ENCODE results near the gene HAUS1. TPM values are rescaled to one million over a fixed set of nuclear protein-coding genes. Genes with fewer than 3 reads are reported as not detected.

The HAUS1 gene
- 26.7 and 32.6 TPM in 2 replicates for total RNA-seq (2014; rRNA removed; shearing (Covaris generic))
- polyA plus RNA-seq (2015; cell fraction: cytosol; rRNA removed), result 28.5 and 31.9 TPM in 2 replicates
- polyA plus RNA-seq (2015; cell fraction: nucleus; rRNA removed), result 5.6 and 16.7 TPM in 2 replicates

DNA sequence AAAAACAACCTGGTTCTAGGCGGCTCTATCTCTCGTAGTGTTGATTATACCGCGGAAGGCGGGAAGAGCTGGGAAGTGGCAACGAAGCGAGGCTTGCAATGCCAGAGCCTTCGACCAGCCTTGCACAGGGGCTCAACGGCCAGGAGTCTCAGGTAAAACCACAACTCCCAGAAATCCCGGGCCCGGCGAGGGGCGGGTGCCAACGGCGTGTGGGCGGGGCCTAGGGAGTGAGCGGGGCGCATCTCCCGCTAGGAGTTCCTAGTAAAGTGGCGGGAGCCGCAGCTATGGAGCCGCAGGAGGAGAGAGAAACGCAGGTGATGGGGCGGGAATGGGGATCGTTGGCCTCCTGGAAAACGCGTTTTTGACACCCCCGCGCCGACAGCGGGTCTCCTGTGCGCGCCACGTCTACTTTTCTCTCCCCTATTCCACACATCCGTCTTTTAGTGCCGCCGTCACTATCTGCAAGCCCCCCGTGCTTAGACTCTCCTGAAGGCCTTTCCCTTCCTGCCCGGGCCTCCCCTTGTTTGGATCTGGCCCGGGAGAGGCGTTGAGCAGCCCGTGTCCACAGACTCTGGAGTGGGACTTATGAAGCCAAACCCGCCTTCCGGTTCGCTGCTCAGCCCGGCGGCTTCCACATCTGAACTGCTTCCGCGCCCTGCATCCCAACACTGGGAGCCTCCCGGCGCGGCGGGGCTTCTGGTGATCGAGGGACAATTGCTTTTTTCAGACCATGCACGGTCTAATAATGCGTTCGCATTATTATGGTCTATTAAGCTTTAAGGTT lies at the start of gene HAUS1:
HAUS1 (plus strand) TSS at position 258 of the 784 bp plus-strand sequence; CDS start at position 285, 27 bp downstream.
- in situ Hi-C loops (cut with HindIII; ENCODE audit: low pct_unique_long_range_greater_than_20kb, low sequenced_read_pairs), result no loop called here
- DNase-seq (ENCODE audit: low read depth, low spot score), result peak; percentile 88

DNA sequence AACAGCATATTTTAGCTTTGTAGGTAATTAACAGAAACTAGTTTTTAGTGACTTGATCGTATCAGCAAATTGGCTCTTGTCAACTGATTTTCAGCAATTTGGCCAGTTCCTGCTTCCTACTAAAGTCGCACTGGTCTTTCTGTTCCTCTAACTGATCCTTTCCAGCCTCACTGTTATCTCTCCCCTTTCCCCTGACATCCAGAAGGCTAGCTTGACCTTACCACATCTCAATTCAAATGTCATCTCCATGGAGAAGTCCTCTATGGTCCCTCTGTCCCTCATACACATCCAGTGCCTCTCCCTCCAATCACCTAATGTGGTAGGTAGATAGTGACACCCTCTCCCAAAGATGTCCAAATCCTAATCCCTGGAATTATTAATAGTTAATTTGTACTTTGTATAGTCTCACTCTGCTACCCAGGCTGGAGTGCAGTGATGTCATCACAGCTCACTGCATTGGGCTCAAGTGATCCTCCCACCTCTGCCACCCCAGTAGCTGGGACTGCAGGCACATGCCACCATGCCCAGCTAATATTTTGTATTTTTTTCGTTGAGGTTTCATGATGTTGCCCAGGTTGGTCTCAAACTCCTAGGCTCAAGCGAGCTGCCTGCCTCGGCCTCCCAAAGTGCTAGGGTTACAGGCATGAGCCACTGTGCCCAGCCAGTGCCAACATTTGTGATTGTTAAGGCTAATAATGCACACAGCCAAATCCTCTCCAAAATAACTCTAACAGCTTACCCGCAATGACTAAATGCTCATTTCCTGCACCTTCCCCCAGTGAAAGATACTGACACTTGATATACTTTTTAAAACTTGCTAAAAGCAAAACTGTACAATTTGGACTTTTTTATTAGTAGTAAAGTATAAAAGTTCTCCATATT lies 49.0 kb upstream of the HAUS1 start:
- in situ Hi-C loops (cut with HindIII; ENCODE audit: low pct_unique_long_range_greater_than_20kb, low sequenced_read_pairs), result no loop called here
- no peak for DNase-seq (ENCODE audit: low read depth, low spot score)

- in situ Hi-C loops (cut with HindIII; ENCODE audit: low pct_unique_long_range_greater_than_20kb, low sequenced_read_pairs), result no loop called here
- no peak for DNase-seq (ENCODE audit: low read depth, low spot score)
Measured at GRCh38 chr18:46055838-46056230, 48.4 kb upstream of the HAUS1 start.

DNA sequence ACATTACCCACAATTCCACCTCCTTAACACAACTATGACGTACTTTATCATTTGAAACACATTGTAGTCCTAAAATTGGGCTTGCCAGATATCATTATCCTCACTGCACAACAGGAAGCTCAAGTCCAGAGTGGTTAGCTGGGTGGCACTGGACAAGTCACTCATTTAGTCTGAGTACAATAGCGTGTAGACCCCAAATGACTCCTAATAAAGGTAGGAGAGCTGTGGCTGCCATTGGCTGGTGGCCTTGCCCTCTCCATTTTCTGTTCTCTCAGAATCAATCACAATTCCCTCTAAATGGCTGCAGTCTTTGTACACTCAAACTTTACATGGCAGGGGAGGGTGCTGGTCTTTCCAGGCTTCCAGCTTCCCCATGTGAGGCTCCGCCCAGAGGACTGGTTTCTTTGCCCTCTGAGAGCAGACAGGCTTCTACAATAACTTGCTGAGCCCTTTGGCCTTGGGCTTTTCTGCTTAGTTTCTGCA lies 43.8 kb upstream of the HAUS1 start:
- in situ Hi-C loops (cut with HindIII; ENCODE audit: low pct_unique_long_range_greater_than_20kb, low sequenced_read_pairs), result no loop called here

DNA sequence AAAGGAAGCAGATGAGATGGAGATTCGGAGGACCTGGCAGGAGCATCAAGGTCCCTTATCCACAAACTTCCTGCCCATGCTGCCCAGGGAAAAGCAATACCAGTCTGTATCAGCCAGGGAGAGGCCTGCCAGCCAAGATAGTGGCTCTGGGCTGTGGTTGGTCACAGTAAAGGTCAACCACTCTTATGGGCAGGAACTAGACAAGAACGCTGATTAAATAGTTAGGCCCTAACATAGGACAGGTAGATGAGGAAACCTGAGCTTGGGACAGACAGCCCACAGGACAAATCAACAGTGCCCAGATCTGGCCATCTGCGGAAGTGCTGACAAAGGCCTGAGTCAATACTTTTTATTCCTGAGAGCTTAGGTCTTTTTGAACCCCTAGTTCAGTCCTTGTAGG lies 42.8 kb upstream of the HAUS1 start:
- in situ Hi-C loops (cut with HindIII; ENCODE audit: low pct_unique_long_range_greater_than_20kb, low sequenced_read_pairs), result no loop called here
- no peak for DNase-seq (ENCODE audit: low read depth, low spot score)

More for the DNA sequence above, 43.8 kb upstream of the HAUS1 start:
- no peak for DNase-seq (ENCODE audit: low read depth, low spot score)

- DNase-seq (ENCODE audit: low read depth, low spot score), result no peak
- in situ Hi-C loops (cut with HindIII; ENCODE audit: low pct_unique_long_range_greater_than_20kb, low sequenced_read_pairs), result no loop called here
Measured at GRCh38 chr18:46061796-46062195, 42.4 kb upstream of the HAUS1 start.

GRCh38 chr18:46062781-46063180 lies 41.4 kb upstream of the HAUS1 start:
- in situ Hi-C loops (cut with HindIII; ENCODE audit: low pct_unique_long_range_greater_than_20kb, low sequenced_read_pairs), result no loop called here
- DNase-seq (ENCODE audit: low read depth, low spot score), result no peak

DNA sequence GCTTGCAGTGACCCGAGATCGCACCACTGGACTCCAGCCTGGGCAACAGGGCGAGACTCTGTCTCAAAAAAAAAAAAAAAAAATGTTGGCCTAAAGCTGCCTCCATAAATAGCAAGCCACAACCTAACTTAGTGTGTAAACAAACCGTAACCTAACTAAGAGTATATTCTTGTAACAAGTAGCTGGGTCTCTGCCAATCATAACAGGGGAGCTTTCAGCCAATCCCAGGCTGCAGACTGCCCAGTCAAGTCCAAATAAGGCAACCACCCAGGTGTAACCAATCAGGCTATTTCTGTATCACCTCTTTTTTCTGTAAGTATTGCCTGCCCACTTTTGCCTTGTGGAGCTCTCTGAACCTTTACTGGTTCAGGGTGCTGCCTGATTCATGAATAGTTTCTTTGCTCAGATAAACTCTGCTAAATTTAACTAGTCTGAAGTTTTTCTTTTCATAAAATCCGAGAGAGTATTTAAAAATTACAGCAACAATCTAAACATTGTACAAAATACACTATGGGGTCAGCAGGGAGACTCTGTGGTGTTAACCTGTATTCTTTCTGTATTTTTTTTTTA lies 36.7 kb upstream of the HAUS1 start:
- in situ Hi-C loops (cut with HindIII; ENCODE audit: low pct_unique_long_range_greater_than_20kb, low sequenced_read_pairs), result no loop called here
- no peak for DNase-seq (ENCODE audit: low read depth, low spot score)

DNA sequence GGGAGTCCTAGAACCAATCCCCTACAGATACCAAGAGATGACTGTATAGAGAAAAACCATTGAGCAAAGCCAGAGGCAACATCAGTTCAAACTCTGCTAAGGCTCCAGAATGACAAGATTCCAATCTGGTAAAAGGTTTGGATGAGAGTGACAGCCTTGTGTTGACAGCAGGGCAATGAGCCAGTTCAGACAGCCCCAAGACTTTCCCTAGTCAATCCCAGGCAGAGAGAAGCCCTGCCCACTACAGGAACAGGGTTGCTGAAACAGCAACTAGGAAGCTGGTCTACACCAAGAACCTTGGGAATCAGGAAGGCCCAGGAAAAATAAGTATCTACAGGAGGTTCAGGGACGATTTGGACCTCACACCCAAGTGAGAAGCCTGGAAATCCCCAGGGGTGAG lies 35.4 kb upstream of the HAUS1 start:
- no peak for DNase-seq (ENCODE audit: low read depth, low spot score)
- in situ Hi-C loops (cut with HindIII; ENCODE audit: low pct_unique_long_range_greater_than_20kb, low sequenced_read_pairs), result no loop called here

- in situ Hi-C loops (cut with HindIII; ENCODE audit: low pct_unique_long_range_greater_than_20kb, low sequenced_read_pairs), result no loop called here
- DNase-seq (ENCODE audit: low read depth, low spot score), result no peak
Measured at GRCh38 chr18:46069524-46069923, 34.7 kb upstream of the HAUS1 start.

DNA sequence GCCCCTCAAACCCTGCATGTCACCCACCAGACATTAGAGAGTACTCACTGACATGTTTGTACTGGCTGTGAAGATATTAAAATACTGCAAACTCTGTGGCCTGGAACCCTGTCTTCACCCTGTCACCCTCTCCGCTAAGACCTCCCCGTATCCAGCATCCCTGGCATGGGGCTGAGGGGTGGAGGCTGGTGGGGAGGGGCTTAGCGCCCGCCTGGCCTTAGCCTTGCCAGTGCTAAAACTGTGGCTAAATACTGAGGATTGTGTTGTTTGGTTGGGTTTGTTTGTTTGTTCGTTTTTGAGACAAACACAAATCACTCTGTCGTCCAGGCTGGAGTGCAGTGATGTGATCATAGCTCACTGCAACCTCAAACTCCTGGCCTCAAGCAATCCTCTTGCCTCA lies 34.0 kb upstream of the HAUS1 start:
- in situ Hi-C loops (cut with HindIII; ENCODE audit: low pct_unique_long_range_greater_than_20kb, low sequenced_read_pairs), result no loop called here
- no peak for DNase-seq (ENCODE audit: low read depth, low spot score)

GRCh38 chr18:46070815-46071652 lies 33.2 kb upstream of the HAUS1 start:
- in situ Hi-C loops (cut with HindIII; ENCODE audit: low pct_unique_long_range_greater_than_20kb, low sequenced_read_pairs), result no loop called here
- no peak for DNase-seq (ENCODE audit: low read depth, low spot score)

DNA sequence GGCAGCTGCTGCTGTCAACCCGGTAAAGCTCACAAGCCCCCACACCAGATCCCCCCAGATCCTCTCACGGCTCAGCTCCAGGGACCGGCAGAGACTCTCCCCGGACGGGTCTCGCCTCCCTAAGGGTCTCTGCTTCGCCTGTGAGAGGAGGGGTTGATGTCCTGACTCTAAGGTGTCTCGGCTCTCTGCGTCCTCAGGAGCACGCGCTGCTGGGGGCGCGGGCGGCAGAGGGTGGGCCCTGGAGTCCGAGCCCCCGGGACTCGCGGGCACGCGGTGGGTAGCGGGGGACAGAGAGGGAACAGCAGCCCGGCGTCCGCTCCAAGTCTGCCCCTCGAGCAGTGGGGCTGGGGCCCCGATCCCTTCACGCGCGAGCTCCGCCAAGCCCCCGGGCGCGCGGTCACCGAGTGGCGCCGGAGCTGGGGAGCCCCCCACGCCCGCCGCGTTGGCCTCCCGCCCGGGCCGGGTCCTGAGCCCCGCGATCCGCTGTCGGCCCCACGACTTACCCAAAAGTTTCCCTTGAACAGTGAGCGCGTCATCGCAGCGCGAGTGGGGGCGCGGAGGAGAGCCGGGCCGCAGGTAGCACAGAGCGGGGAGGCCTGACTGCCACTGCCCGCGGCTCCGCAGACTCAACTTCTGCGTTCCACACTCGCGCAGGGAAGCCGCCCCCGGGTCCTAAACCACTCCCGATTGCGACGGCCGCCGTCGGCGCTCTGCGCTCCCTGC lies 32.4 kb upstream of the HAUS1 start, which contains the start of gene PSTPIP2:
PSTPIP2 (minus strand) TSS at position 608 of the 723 bp plus-strand sequence; CDS start at position 536, 72 bp downstream.
- no peak for DNase-seq (ENCODE audit: low read depth, low spot score)
- in situ Hi-C loops (cut with HindIII; ENCODE audit: low pct_unique_long_range_greater_than_20kb, low sequenced_read_pairs), result no loop called here

- in situ Hi-C loops (cut with HindIII; ENCODE audit: low pct_unique_long_range_greater_than_20kb, low sequenced_read_pairs), result no loop called here
Measured at GRCh38 chr18:46072376-46072867, 31.8 kb upstream of the HAUS1 start.

GRCh38 chr18:46072959-46073358 lies 31.2 kb upstream of the HAUS1 start:
- no peak for DNase-seq (ENCODE audit: low read depth, low spot score)
- in situ Hi-C loops (cut with HindIII; ENCODE audit: low pct_unique_long_range_greater_than_20kb, low sequenced_read_pairs), result no loop called here

More at GRCh38 chr18:46072376-46072867, 31.8 kb upstream of the HAUS1 start:
- no peak for DNase-seq (ENCODE audit: low read depth, low spot score)
